ENCODE measurements around the gene SMARCC1. TPM values are rescaled to one million over a fixed set of nuclear protein-coding genes. Genes with fewer than 3 reads are reported as not detected.

SMARCC1 gene
- total RNA-seq, 1 experiment from 2014 or later = 249 TPM

GRCh38 chr3:47661121-47661752 is 120.5 kb downstream of the SMARCC1 start:
- Mint-ChIP-seq H3K27ac (no peak overlapping the region), H3K9me3 (peaks cover 31% of the 10 kb centered on the region), H3K4me3 (no peak overlapping the region), H3K4me1 (no peaks in the 10 kb centered on the region; the same call in 1 of the 2 replicates), H3K36me3 (peaks cover 67% of the 10 kb centered on the region), H3K27me3 (ENCODE audit: low read depth) (no peaks in the 10 kb centered on the region)
- ChIA-PET CTCF (interaction anchor here (0.7 kb wide), 1 partner anchor 164 kb away, joined by 3 read pairs; no protein-coding TSS in a partner anchor), POLR2A (no interaction called here)
- ATAC-seq (no peak), DNase-seq (ENCODE audit: low spot score) (no peak)
- TF ChIP-seq E2F1 (CRISPR knock-in tag; IDR thresholded peaks at IDR 0.05) (no peak), ERG (CRISPR knock-in tag; IDR thresholded peaks at IDR 0.05) (no peak), CTCF (IDR thresholded peaks at IDR 0.05) (no peak), ZNF423 (CRISPR knock-in tag; IDR thresholded peaks at IDR 0.05) (no peak), CREB1 (CRISPR knock-in tag; IDR thresholded peaks at IDR 0.05) (no peak), GRHL2 (CRISPR knock-in tag; IDR thresholded peaks at IDR 0.05; ENCODE audit: insufficient replicate concordance, severe bottlenecking) (no peak), FOXJ3 (CRISPR knock-in tag; IDR thresholded peaks at IDR 0.05; ENCODE audit: borderline replicate concordance) (no peak), ZSCAN18 (CRISPR knock-in tag; IDR thresholded peaks at IDR 0.05) (no peak), E2F5 (CRISPR knock-in tag; IDR thresholded peaks at IDR 0.05) (no peak), CREM (CRISPR knock-in tag; IDR thresholded peaks at IDR 0.05) (no peak), KAT7 (CRISPR knock-in tag; IDR thresholded peaks at IDR 0.05; ENCODE audit: borderline replicate concordance) (no peak), STAT6 (CRISPR knock-in tag; conservative IDR thresholded peaks at IDR 0.05; ENCODE audit: low read depth) (no peak), ETV6 (CRISPR knock-in tag; IDR thresholded peaks at IDR 0.05) (no peak), ARID4B (CRISPR knock-in tag; IDR thresholded peaks at IDR 0.05; ENCODE audit: borderline replicate concordance) (no peak), MLX (CRISPR knock-in tag; IDR thresholded peaks at IDR 0.05) (no peak), ZNF263 (CRISPR knock-in tag; IDR thresholded peaks at IDR 0.05; ENCODE audit: low read depth) (no peak), EMX1 (CRISPR knock-in tag; IDR thresholded peaks at IDR 0.05) (no peak), ZNF671 (CRISPR knock-in tag; IDR thresholded peaks at IDR 0.05) (no peak), ATF2 (CRISPR knock-in tag; IDR thresholded peaks at IDR 0.05; ENCODE audit: borderline replicate concordance, low read depth) (no peak), SP1 (CRISPR knock-in tag; conservative IDR thresholded peaks at IDR 0.05) (no peak)
